HG03571 (cell line): Measurements from ENCODE around the gene LDB1.

ENCODE experiments used
- ATAC-seq: cut with Tn5 transposase; IDR thresholded peaks from one replicate; pipeline ENCODE4 v1.9.1; 2021; ENCODE audit not compliant: unreplicated experiment

Gene LDB1

GRCh38 chr10:102139281-102140110 is 19.3 kb upstream of the LDB1 start:
- ATAC-seq, result no peak

DNA sequence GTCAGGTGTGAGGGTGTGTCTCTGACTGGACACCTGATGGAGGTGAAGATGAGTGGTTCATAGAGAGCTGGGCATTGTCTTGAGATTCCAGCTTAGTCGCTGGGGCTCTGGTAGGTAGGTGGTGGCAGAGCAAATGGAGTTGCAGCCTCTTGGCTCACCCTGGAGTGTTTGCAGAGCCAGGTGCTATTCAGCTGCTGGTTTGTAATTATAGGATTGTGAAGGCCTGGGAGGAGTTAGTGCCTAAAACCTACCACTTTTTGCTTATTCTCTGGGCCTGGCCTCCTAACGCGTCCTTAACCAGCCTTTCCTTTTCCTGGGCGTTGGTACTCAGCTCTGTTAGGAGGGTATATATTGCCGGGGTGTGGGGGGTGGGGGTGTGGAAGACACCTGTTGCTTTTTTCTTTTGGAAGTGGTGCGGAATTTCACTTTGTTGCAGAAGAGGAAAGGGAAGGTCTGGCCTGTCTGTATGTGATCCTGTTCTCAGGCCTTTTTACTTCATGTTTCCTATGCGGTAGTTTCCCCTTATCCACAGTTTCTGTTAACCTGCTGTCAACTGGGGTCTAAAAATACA is 15.9 kb upstream of the LDB1 start:
- ATAC-seq, result no peak

- ATAC-seq, result no peak
These were observed 14.2 kb upstream of the LDB1 start for GRCh38 chr10:102134416-102134815.

DNA sequence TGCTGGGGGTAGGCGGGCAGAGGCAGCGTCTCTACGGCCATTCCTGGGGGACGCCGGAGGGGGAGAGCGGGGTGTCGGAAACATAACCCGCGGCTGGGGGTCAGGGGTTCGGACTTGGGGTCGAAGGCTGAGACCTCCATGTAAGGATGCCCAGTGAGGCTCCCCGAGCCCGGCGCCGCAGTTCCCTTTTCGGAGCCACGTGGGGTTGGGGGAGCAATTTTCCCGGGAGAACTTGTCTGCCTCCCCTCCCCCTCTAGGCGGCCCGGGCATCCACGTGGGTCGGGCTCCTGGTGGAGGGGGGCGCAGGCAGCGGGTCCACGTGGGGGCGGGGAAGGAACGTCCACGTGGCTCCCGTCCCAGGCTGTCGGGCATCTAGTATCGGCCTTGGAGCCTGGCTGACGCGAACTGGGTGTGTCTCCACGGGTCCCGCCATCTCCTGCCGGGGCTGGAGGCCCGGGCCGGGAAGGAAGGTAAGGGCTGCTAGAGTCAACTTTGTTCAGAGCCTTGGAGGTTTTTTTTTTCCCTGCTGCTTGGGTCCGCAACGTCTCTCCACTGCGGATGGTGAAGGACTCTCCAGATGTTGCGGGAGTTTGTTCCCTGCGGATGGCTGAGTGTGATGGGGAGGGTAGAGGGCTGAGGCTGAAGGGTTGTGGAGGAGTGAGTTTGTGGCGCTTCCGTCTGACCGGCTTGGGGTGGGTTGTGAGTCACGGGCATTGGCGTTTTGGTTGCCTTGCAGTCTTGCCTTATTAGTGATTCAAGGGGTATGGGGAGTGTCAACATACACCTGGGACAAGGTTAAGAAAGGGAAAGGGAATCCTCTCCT is 13.4 kb upstream of the LDB1 start:
- ATAC-seq, result no peak

DNA sequence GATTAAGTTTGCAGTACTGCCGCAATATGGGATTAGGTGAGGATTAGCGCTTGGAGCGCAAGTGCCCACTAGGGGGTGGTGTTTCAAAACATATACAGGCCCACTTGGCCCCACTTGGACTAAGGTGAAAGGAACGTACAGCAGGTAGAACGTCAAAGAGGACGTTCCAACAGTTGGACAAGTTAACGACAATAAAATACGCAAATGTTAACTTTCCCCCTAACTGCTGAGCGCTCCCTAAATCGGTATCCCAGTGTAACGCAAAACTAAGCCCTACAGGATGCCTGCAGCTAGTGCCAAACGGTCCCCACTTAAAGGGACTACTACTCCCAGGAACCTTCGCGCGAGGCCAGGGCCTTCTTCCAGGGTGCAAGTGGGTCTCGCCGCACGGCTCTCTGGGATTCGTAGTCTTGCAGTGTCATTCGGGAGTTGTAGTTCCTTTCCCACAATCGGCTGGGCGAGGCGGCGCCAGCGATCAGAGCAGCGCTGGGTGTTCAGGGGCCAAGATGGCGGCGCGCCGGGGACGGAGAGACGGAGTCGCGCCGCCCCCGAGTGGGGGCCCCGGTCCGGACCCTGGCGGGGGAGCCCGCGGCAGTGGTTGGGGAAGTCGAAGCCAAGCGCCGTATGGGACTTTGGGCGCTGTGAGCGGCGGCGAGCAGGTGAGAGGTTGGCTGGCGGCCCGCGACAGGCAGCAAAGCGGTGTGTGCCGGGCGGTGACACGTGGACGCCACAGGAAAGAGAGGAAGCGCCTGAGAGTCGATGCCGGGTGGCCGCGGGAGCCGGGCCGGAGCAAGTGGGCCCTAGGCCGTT is 12.6 kb upstream of the LDB1 start, which contains the start of gene PPRC1:
TSS of gene PPRC1 (plus strand) at position 478 of the 810 bp plus-strand sequence. CDS start at position 507, 29 bp downstream.
- ATAC-seq, result peak; percentile 88

DNA sequence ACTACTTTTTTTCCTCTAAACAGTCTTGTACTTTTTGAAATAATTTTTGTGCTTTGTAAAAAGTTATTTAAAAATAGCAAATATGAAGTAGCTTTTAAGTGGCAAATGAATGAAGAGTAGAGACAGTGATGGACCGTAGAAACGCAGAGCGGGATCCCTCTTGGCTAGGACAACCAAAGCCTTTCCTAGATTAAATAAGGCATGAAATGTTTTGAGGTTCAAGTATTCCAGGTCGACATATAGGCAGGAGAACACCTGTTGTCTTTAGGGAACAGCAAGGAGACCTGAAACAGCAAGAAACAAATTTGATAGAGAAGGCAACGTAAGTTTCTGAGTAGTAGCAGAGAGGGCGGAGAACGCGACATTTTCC is 12.0 kb upstream of the LDB1 start:
- peak; percentile 0 for ATAC-seq

- ATAC-seq, result no peak
These were observed 11.4 kb upstream of the LDB1 start for GRCh38 chr10:102131286-102132170.

DNA sequence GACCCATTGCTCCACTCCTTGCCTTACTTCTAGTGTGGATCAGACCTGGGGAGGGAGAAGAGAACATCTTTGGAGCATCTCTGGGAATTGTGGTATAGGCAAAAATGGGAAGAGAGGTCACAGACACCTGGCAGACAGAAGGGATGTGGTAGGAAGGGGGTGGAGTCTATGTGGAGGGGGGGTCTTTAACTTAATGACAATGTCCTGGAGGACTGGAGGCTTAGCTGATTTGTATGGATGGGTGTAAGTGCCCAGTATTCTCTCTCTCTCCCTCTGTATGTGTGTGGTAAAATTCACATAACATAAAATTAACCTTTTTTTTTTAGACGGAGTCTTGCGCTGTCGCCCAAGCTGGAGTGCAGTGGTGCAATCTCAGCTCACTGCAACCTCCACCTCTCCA is 3.1 kb upstream of the LDB1 start:
- ATAC-seq, result no peak

DNA sequence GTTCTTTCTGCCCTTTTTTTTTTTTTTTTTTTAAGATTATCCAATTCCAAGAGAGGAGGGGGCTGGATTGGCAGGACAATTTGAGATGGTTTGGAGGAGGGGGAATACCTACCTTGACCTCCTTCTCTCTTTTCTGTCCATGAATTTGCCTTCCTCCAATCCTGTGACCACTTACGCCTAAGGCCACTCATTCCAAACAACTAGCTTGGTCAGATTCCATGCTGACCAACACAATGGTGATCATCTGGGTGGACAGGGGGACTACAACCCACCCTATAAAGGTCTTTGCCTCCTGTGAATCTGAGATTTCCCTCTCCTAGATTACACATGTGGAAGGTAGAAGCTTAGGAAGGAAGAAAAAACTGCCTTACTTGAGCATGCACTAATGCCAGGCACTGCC is 2.3 kb upstream of the LDB1 start:
- no peak for ATAC-seq

DNA sequence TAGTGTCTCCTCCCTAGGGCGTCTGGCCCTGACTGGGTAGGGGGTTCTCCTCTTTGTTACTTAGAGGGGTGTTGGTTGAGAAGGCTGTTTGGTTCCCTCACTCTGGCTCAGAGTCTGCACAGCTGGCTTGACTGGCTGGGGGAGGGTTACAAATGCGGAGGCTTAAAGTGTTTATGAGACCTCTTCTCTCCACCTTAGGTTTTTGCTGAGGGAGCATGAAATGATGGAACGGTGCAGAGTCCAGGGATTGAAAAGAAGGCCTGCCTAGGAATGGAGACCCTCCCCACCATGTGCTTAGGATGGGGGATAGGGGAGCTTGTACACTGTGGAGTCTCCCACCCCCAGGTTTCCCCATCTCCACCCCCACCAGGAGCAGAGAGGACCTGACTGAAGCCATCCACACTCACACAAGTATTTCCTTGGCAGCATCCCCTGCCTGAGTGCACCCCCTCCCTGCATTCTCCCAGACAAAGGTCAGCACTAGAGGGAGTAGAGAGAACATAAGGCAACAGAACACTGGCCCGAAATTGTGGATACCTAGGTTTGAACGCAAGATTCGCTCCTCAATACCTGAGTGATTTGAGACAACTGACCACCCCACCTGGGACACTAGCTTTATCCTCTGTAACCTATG is 1.7 kb upstream of the LDB1 start:
- no peak for ATAC-seq

DNA sequence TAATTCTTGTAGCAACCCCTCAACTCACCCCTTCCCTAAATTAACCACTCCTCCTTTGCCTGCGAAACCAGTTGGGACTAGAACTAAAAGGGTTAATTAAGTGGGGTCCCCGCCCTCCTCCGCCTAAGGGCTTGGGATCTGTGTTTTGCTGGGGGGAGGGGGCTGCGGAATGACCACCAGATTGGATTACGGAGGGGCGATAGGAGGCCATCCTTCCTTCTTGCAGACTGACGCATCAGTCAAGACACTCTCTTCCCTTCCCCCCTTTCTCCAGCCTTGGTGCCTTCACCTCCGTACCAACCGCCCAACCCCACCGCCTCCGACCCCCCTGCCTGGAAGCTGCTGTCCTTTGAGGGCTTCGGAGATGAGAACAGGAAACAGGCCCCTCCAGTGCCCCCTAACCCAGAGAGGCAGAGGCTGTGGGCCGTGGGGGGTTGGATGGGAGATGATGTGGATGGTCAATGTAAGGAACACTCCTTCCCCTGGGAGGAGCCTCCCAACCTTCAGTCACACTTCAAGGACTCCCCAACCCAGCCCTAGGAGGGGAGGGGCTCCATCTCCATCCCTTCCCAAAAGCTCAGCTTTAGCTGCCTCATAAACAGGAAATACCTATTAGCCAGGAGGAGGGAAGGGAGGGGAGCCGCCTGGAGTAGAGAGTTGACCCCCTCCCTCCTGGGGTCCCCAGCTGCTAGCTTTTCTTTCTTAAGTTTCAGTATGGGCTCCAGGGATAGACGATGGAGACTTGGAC is 997 bp upstream of the LDB1 start:
- no peak for ATAC-seq

DNA sequence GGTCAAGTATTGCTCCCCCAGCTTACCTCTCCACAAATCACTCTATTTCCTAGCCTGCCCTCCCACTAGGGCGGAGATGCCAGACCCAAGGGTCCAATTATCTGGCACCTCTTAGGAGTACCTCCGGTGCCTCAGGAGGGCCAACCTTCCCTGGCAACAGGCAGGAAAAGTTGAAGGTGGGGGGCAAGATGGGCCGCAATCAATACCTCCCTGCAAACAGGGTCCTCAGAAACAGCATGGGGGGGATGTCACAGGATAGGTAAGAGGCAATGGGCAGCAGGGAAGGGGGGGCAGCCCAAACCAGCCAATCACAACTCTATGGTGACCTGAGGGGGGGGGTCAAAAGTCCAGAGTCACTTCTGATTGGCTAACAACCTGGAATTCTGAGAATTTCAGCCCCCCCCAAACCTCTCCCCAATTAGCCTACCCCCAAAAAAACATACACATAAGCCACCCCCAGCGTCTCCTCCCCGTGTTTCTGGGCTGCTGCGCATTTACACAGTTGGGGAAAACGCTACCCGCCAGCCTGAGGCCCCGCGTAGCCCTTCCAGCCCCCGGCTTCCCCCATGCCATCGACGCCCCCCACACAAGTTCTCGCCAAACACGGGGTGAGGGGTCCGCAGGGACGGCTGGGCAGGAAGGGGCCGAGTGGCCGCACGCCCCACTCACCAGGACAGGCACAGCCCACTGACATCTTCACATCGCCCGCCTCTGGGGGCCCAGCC is 589 bp downstream of the LDB1 start:
- ATAC-seq, result no peak

DNA sequence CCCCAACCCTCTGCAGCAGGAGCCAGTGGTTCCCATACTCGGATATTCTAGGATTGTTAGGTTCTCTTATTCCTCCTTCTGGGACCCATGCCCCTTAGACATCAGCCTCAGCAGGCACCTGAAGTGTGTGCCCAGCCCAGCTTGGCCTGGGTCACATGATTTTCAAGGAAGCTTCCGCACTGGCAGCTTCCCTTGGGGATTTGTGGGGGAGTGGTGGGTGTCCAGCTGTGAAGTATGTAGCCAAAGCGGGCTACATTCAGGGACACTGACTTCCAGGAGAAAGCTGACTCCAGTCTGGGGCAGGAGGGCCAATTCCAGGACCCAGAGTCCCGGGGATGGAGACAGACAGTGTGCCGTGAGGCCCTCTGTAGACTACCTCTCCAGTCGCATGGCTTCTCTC is 1.3 kb downstream of the LDB1 start:
- no peak for ATAC-seq

DNA sequence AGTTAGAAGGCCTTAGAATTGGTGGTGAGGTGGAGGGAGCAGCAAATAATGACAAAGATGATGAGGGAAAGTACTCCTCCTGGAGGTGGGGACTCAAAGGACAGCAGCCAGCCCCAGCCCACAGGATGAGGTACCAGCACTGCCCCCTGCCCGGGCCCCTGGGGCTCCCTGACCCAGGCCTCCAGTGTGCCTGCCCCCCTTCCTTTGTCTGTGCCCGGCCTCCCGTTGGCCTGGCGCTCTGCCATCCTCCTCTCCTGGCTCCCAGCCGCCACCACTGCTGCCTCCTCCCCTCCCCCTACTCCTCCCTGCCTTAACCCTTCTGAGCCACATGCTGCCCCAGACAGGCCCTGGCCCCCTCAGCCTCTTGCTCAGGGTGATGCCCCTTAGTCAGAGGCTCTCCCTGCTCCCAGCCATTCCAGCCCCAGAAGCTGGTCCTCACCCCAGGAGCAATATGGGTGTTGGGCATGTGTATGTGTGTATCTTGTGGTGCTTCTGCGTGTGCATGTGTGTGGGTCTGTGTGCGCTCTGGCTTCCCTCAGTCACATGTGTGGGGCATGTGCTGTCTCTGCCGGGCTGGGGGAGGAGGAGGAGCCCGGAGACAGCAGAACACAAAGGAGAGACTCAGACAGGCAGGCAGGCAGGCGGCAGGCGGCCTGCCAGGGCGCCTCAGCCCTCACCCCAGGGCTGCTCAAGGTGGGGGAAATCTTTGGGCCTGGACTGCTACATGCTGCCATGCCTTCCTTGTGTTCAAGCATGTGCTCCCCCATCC is 2.6 kb downstream of the LDB1 start:
- no peak for ATAC-seq

- ATAC-seq, result no peak
These were observed 3.5 kb downstream of the LDB1 start for GRCh38 chr10:102116656-102117055.

GRCh38 chr10:102115775-102116174 is 4.4 kb downstream of the LDB1 start:
- ATAC-seq, result no peak

- peak; percentile 49 for ATAC-seq
These were observed 5.1 kb downstream of the LDB1 start for GRCh38 chr10:102114861-102115618.
